Pancreas (tissue), 10 donors: ENCODE measurements around the gene LRP1B. TPM values are rescaled to one million over a fixed set of nuclear protein-coding genes. Genes with fewer than 3 reads are reported as not detected.
A peak's percentile ranks its signal among the peaks of the same experiment; 100 is the strongest.

ENCODE experiments used
- ATAC-seq, 4 donors: fragments of 200-7000 bp; cut with Tn5 transposase; one replicate each; pipeline versions ENCODE4 v1.8.0 to v1.9.1; 2020; ENCODE audit warnings: mild to moderate bottlenecking in 4 of 4, moderate library complexity in 4 of 4
- DNase-seq, 6 donors: peaks; one replicate each; pipeline ENCODE4 v3.0.0-alpha.2; 2020
- FAIRE-seq: peaks from 2 replicates; lab custom pipeline; 2012; peaks lifted over from hg19 to GRCh38; lab: Jason Lieb, UNC
- H3K27ac ChIP-seq, 4 donors: fragments of 200-600 bp; sonication (generic); 1 replicate in 3 of 4; 2 replicates in 1 of 4; pipeline versions ENCODE4 v1.5.0 to v1.8.0; 2020
- H3K27me3 ChIP-seq, 4 donors: fragments of 200-600 bp; one replicate each; pipeline ENCODE4 v1.8.0; 2021
- H3K36me3 ChIP-seq, 3 donors: fragments of 200-600 bp; sonication (generic) in 1 of 3; one replicate each; pipeline versions ENCODE4 v1.5.0 to v1.8.0; 2020 to 2021
- H3K4me1 ChIP-seq, 3 donors: fragments of 200-600 bp; one replicate each; pipeline ENCODE4 v1.8.0; 2021
- H3K4me3 ChIP-seq, 4 donors: fragments of 200-600 bp; sonication (generic) in 2 of 4; one replicate each; pipeline versions ENCODE4 v1.5.0 to v1.8.0; 2020 to 2021
- H3K9me3 ChIP-seq, 4 donors: fragments of 200-600 bp; one replicate each; pipeline ENCODE4 v1.8.0; 2021
- CTCF ChIP-seq, 4 donors: fragments of 200-600 bp; sonication (generic) in 3 of 4; IDR thresholded peaks; one replicate each; pipeline versions ENCODE4 v1.5.0 to v1.8.0; 2021; ENCODE audit warnings: antibody characterized with exemption in 4 of 4
- WGBS, 2 donors: extraction: QIAGEN DNeasy Blood & Tissue Kit; methylation state at CpG; one replicate each; pipeline ENCODE4 v1.1.7; 2013; 5-methylcytosine and 5-hydroxymethylcytosine counted together
- intact Hi-C, 3 donors: fragments of 100-400 bp; cut with DNase I; formaldehyde crosslinking; loops; one replicate each; pipeline versions ENCODE4 v1.11.1 to v1.14.2; 2022
- polyA plus RNA-seq, 2 donors: library from polyadenylated mRNA; stranded (reverse); fragments of 200-250 nt; gene quantifications; one replicate each; pipeline ENCODE4 v1.2.3, GENCODE V29; 2013
- total RNA-seq, 6 donors: library from RNA; stranded (reverse); fragmentation: NEBNext Ultra II Directional in 4 of 6; extraction: Animal tissue kit (Norgen Biotek cat#: 25700) in 4 of 6; gene quantifications; one replicate each; pipeline versions ENCODE4 v1.2.1 to v1.2.4, GENCODE V29; 2021 to 2023
- donor health status: healthy with polysubstance abuse.
- donor health status: DM: no; HTN: no; CAD: no; lungs with moderate emphysema.
- donor health status: DM: no; HTN: no; CAD: no.
- donor health status: control.
- donor health status: control.
- donor health status: Bipolar disorder and iron deficiency.
- donor health status: DM: yes; HTN: yes; CAD: no.
- donor health status: DM: no; HTN: no; CAD: no.
- donor health status: DM: no; HTN: no; CAD: no.
- donor health status: DM: yes; HTN: yes; CAD: no.

Gene LRP1B
- total and polyA plus RNA-seq, 8 donors, result 0.06 to 0.55 (median 0.25) TPM

DNA sequence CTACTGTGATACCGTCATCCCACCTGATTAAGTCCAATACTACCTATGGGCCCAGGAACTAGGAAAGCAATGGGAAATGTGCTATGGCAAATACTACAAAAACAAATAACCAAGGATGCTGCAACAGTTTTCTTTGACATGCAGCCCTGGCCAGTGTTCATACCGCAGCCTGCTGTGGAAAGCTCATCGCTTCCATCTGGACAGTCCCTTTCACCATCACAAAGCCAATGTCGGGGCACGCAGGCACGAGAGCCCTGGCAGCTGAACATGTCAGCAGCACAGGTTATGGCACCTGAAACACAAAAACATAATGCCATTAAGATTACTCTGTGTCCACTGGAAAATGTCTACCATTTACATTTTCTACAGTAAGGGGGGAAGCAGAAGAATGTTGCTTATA lies 1621.1 kb downstream of the LRP1B start:
- peak in 1 of 6 donors; percentile 13 for DNase-seq
- intact Hi-C loops, result no loop called here
- 94 to 95% methylated on average over 6 of the region's 6 CpGs for WGBS, 2 donors
- no peaks in the 10 kb centered on the region for H3K27me3 ChIP-seq
- H3K36me3 ChIP-seq, result no peaks in the 10 kb centered on the region
- no peak overlapping the region for H3K4me3 ChIP-seq
- H3K9me3 ChIP-seq, result no peaks in the 10 kb centered on the region
- no peak for ATAC-seq
- FAIRE-seq, result no peak
- no peak for TF ChIP-seq CTCF (IDR thresholded peaks at IDR 0.05)
- no peaks in the 10 kb centered on the region for H3K4me1 ChIP-seq
- no peak overlapping the region for H3K27ac ChIP-seq

DNA sequence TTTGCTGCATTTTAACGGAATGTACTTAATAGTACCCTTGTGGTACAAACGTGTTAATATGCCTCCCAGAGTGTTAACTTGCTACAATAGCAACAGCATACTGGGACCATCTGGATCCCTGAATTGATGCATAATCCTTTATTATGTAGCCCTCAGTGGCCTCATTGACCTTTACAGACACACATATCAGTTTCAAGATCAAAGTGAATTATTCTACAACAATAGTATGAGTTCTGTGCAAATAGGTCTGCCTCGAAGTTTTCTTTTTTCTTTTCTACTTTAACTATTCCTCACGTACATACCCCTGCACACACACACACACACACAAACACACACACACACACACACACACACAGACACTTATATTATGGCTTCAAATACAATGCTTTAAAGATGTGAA lies 1622.1 kb downstream of the LRP1B start:
- 38 to 48% methylated on average over 4 of the region's 4 CpGs for WGBS, 2 donors
- intact Hi-C loops, result no loop called here

DNA sequence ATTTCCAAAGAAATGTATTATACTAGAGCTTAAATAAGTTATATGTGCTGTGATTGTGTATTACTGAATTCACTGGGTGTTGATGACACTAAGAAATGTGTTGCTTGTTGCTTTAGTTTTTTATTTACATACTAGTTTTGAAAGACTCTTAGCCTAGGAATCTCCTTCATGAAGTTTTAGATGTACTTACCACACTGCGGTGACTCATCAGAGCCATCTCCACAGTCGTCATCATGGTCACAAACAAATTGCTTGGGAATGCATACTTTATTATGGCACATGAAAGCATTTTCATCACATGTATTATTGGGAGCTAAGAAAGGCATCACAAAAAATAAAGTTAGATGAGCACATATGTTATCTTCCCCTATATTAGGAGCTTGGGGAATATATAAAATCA lies 1624.2 kb downstream of the LRP1B start:
- no peak for TF ChIP-seq CTCF (IDR thresholded peaks at IDR 0.05)
- Histone ChIP-seq H3K4me3 (no peak overlapping the region), H3K36me3 (no peaks in the 10 kb centered on the region), H3K27ac (no peak overlapping the region), H3K9me3 (no peaks in the 10 kb centered on the region), H3K4me1 (no peaks in the 10 kb centered on the region), H3K27me3 (no peaks in the 10 kb centered on the region)
- no peak for FAIRE-seq
- WGBS, 2 donors, result 85 to 93% methylated on average over 2 of the region's 2 CpGs
- no peak for ATAC-seq
- no peak for DNase-seq
- intact Hi-C loops, result no loop called here

More for the DNA sequence above, 1622.1 kb downstream of the LRP1B start:
- ATAC-seq (no peak), FAIRE-seq (no peak), DNase-seq (no peak)
- TF ChIP-seq CTCF (IDR thresholded peaks at IDR 0.05), result no peak
- Histone ChIP-seq H3K9me3 (no peaks in the 10 kb centered on the region), H3K27me3 (no peaks in the 10 kb centered on the region), H3K4me3 (no peak overlapping the region), H3K36me3 (no peaks in the 10 kb centered on the region), H3K27ac (no peak overlapping the region), H3K4me1 (no peaks in the 10 kb centered on the region)

DNA sequence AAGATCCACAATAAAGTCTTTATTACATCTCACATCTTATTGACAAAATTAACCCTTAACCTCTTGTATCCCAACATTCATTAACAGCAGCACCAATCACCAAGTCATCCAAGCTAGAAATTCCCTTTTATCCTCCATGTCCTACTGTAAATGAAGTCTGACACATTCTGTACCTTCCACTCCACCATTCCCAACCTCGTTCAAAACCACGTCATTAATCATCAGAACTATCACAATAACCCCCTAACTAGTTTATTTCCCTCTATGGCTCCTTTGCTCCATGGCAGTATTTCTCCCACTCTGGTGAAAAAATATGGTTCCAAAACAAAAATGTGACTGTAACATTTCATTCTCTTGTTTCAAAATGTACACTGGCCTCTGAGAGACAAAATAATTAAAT lies 1626.2 kb downstream of the LRP1B start:
- TF ChIP-seq CTCF (IDR thresholded peaks at IDR 0.05), result no peak
- H3K4me3 ChIP-seq, result no peak overlapping the region
- no peaks in the 10 kb centered on the region for H3K9me3 ChIP-seq
- FAIRE-seq (no peak), ATAC-seq (no peak), DNase-seq (no peak)
- H3K4me1 ChIP-seq, result no peaks in the 10 kb centered on the region
- no peak overlapping the region for H3K27ac ChIP-seq
- intact Hi-C loops, result no loop called here
- no peaks in the 10 kb centered on the region for H3K27me3 ChIP-seq
- 36 to 42% methylated on average over 2 of the region's 2 CpGs for WGBS, 2 donors
- H3K36me3 ChIP-seq, result no peaks in the 10 kb centered on the region

- Histone ChIP-seq H3K4me3 (no peak overlapping the region), H3K4me1 (no peaks in the 10 kb centered on the region), H3K36me3 (no peaks in the 10 kb centered on the region), H3K27me3 (no peaks in the 10 kb centered on the region), H3K9me3 (no peaks in the 10 kb centered on the region), H3K27ac (no peak overlapping the region)
- no peak for TF ChIP-seq CTCF (IDR thresholded peaks at IDR 0.05)
- DNase-seq, result no peak
- 73 to 81% methylated on average over 6 of the region's 6 CpGs for WGBS, 2 donors
- no peak for FAIRE-seq
- ATAC-seq, result no peak
- intact Hi-C loops, result no loop called here
Measured at GRCh38 chr2:140502951-140503630, 1627.7 kb downstream of the LRP1B start.
